H9 (cell line): ENCODE data around the gene FOXP4. TPM values are rescaled to one million over a fixed set of nuclear protein-coding genes. Genes with fewer than 3 reads are reported as not detected.

ENCODE experiments used
- DNase-seq: peaks from one replicate; pipeline ENCODE4 v3.0.0-alpha.2; 2017
- H2AFZ ChIP-seq: one replicate; pipeline ENCODE4 v1.6.1; 2013; ENCODE audit warnings: mild to moderate bottlenecking, low read length, control low read depth, moderate library complexity
- H2AK5ac ChIP-seq: 2 replicates; pipeline ENCODE4 v1.6.1; 2013; ENCODE audit warnings: low read length, control low read depth, mixed read lengths; ENCODE audit not compliant: insufficient read length
- H2BK120ac ChIP-seq: one replicate; pipeline ENCODE4 v1.6.1; 2013; ENCODE audit warnings: low read depth, mild to moderate bottlenecking, low read length, control low read depth, inconsistent platforms; ENCODE audit not compliant: poor library complexity, severe bottlenecking
- H2BK12ac ChIP-seq: 2 replicates; pipeline ENCODE4 v1.6.1; 2013; ENCODE audit warnings: low read length, control low read depth, mixed read lengths, low read depth; ENCODE audit not compliant: insufficient read length
- H2BK15ac ChIP-seq: 2 replicates; pipeline ENCODE4 v1.6.1; 2013; ENCODE audit warnings: low read depth, low read length, control low read depth
- H2BK20ac ChIP-seq: one replicate; pipeline ENCODE4 v1.6.1; 2013; ENCODE audit warnings: low read depth, mild to moderate bottlenecking, low read length, control low read depth, inconsistent platforms; ENCODE audit not compliant: poor library complexity, severe bottlenecking
- H2BK5ac ChIP-seq: 2 replicates; pipeline ENCODE4 v1.6.1; 2013; ENCODE audit warnings: low read length, control low read depth, mixed read lengths; ENCODE audit not compliant: insufficient read length
- H3K14ac ChIP-seq: 2 replicates; pipeline ENCODE4 v1.6.1; 2013; ENCODE audit warnings: low read length, control low read depth; ENCODE audit not compliant: insufficient read depth
- H3K18ac ChIP-seq: 2 replicates; pipeline ENCODE4 v1.6.1; 2013; ENCODE audit warnings: low read depth, mild to moderate bottlenecking, mixed read lengths, low read length, control low read depth; ENCODE audit not compliant: insufficient read length
- H3K23ac ChIP-seq: 2 replicates; pipeline ENCODE4 v1.6.1; 2013; ENCODE audit warnings: low read length, control low read depth, mixed read lengths, low read depth; ENCODE audit not compliant: insufficient read length
- H3K23me2 ChIP-seq: 2 replicates; pipeline ENCODE4 v1.6.1; 2013; ENCODE audit warnings: low read depth, mild to moderate bottlenecking, mixed read lengths, low read length, control low read depth; ENCODE audit not compliant: insufficient read length, poor library complexity, severe bottlenecking
- H3K27ac ChIP-seq: 2 replicates; pipeline ENCODE4 v1.5.1; 2013; ENCODE audit warnings: low read length, control low read depth, mixed read lengths, low read depth; ENCODE audit not compliant: insufficient read length
- H3K27me3 ChIP-seq: 2 replicates; pipeline ENCODE4 v1.6.1; 2013; ENCODE audit warnings: low read length, control low read depth, inconsistent platforms; ENCODE audit not compliant: insufficient read depth
- H3K4ac ChIP-seq: 2 replicates; pipeline ENCODE4 v1.6.1; 2013; ENCODE audit warnings: low read depth, mild to moderate bottlenecking, control low read depth, inconsistent platforms, low read length, moderate library complexity
- H3K4me1 ChIP-seq: 2 replicates; pipeline ENCODE4 v1.6.1; 2013; ENCODE audit warnings: low read length, control low read depth, inconsistent platforms; ENCODE audit not compliant: insufficient read depth
- H3K4me2 ChIP-seq: 2 replicates; pipeline ENCODE4 v1.6.1; 2013; ENCODE audit warnings: low read length, control low read depth, mixed read lengths; ENCODE audit not compliant: insufficient read length, insufficient read depth
- H3K56ac ChIP-seq: 2 replicates; pipeline ENCODE4 v1.6.1; 2013; ENCODE audit warnings: low read depth, mild to moderate bottlenecking, mixed read lengths, low read length, control low read depth; ENCODE audit not compliant: insufficient read length
- H3K79me1 ChIP-seq: 2 replicates; pipeline ENCODE4 v1.6.1; 2013; ENCODE audit warnings: low read depth, mild to moderate bottlenecking, moderate library complexity, low read length, control low read depth, inconsistent platforms; ENCODE audit not compliant: insufficient read depth, poor library complexity, severe bottlenecking
- H3K79me2 ChIP-seq: 2 replicates; pipeline ENCODE4 v1.6.1; 2013; ENCODE audit warnings: low read length, control low read depth, inconsistent platforms; ENCODE audit not compliant: insufficient read depth
- H3K9ac ChIP-seq: 2 replicates; pipeline ENCODE4 v1.6.1; 2013; ENCODE audit warnings: low read length, control low read depth, mixed read lengths; ENCODE audit not compliant: insufficient read length; ENCODE audit errors: extremely low read depth
- H3K9me3 ChIP-seq: one replicate; pipeline ENCODE4 v1.6.1; 2013; ENCODE audit warnings: low read depth, low read length, inconsistent platforms; ENCODE audit not compliant: control insufficient read depth
- H3T11ph ChIP-seq: one replicate; pipeline ENCODE4 v1.6.1; 2013; ENCODE audit warnings: mild to moderate bottlenecking, low read length, control low read depth, inconsistent platforms
- H4K20me1 ChIP-seq: one replicate; pipeline ENCODE4 v1.6.1; 2013; ENCODE audit not compliant: control insufficient read depth, insufficient read length, insufficient read depth
- H4K5ac ChIP-seq: 2 replicates; pipeline ENCODE4 v1.6.1; 2013; ENCODE audit warnings: low read depth, mild to moderate bottlenecking, mixed read lengths, low read length, control low read depth; ENCODE audit not compliant: insufficient read length
- H4K8ac ChIP-seq: replicated peaks from 2 replicates; pipeline ENCODE4 v1.6.1; 2013; ENCODE audit warnings: low read length, control low read depth, mixed read lengths, low read depth; ENCODE audit not compliant: insufficient read length
- H4K91ac ChIP-seq: 2 replicates; pipeline ENCODE4 v1.6.1; 2013; ENCODE audit warnings: low read depth, mild to moderate bottlenecking, moderate library complexity, mixed read lengths, low read length, control low read depth; ENCODE audit not compliant: insufficient read length
- H3K27ac Mint-ChIP-seq, 3 experiments: 2 replicates in 2 of 3; 3 replicates in 1 of 3; pipeline ENCODE4 v1.8.0; 2020 to 2021; ENCODE audit warnings: mixed read lengths in 3 of 3, mild to moderate bottlenecking in 1 of 3, moderate library complexity in 1 of 3
- H3K27me3 Mint-ChIP-seq: 2 replicates; pipeline ENCODE4 v1.8.0; 2021; ENCODE audit warnings: low read depth, mild to moderate bottlenecking, moderate library complexity, mixed read lengths
- H3K36me3 Mint-ChIP-seq, 3 experiments: 2 replicates in 2 of 3; 3 replicates in 1 of 3; pipeline ENCODE4 v1.8.0; 2020 to 2021; ENCODE audit warnings: low read depth in 3 of 3, mixed read lengths in 3 of 3; ENCODE audit not compliant: insufficient read depth in 1 of 3
- H3K4me1 Mint-ChIP-seq, 2 experiments: 2 replicates each; pipeline ENCODE4 v1.8.0; 2020; ENCODE audit warnings: mixed read lengths in 2 of 2
- H3K4me3 Mint-ChIP-seq, 2 experiments: 2 replicates in 1 of 2; 3 replicates in 1 of 2; pipeline ENCODE4 v1.8.0; 2020 to 2021; ENCODE audit warnings: mild to moderate bottlenecking in 2 of 2, mixed read lengths in 2 of 2, moderate library complexity in 1 of 2
- H3K9me3 Mint-ChIP-seq, 2 experiments: 2 replicates in 1 of 2; 3 replicates in 1 of 2; pipeline ENCODE4 v1.8.0; 2020; ENCODE audit warnings: mild to moderate bottlenecking in 2 of 2, mixed read lengths in 2 of 2, moderate library complexity in 1 of 2
- WGBS: extraction: QIAGEN DNeasy Blood & Tissue Kit; methylation state at CpG from one replicate; pipeline ENCODE4 v1.1.7; 2013; ENCODE audit warnings: missing lambda C conversion rate, low lambda C conversion rate, mixed read lengths; ENCODE audit not compliant: insufficient read length; ENCODE audit errors: extremely low coverage; 5-methylcytosine and 5-hydroxymethylcytosine counted together
- total RNA-seq: library from RNA; stranded (reverse); gene quantifications from 2 replicates; pipeline ENCODE4 v1.2.1, GENCODE V29; 2021
- TF ChIP-seq, protein P1 (sequence below): fragments of 200-600 bp; sonication (generic); conservative IDR thresholded peaks from 3 replicates; pipeline ENCODE4 v1.8.0; 2021; ENCODE audit warnings: antibody characterized with exemption, mild to moderate bottlenecking

Gene FOXP4
- total RNA-seq, 1 experiment from 2014 or later: 18.2 TPM

DNA sequence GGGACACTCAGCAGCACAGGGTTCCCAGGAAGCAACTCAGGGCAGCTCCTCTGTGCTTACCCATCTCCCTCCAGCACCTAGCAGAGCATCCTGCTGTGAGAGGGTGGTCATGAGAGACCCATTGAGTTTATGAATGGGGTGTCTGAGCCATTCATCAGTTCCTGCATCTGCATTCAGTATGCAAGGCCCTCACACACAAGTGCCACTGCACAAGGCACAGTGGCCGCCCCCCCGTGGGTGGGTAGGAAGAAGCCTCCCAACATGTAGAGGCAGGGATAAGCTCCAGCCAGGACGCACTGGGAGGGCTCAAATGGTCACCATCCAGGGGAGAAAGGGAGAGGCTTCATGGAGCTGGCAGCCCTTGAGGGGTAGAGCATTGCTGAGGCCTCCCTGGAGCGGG, 43.0 kb downstream of the FOXP4 start:
- no peak overlapping the region for H2BK12ac ChIP-seq
- no peak overlapping the region for H4K8ac ChIP-seq
- Mint-ChIP-seq H3K4me1 (peaks cover 27 to 48% of the 10 kb centered on the region in 2 experiments), H3K4me3 (no peak overlapping the region), H3K27me3 (peaks cover 25% of the 10 kb centered on the region), H3K9me3 (no peaks in the 10 kb centered on the region), H3K36me3 (peaks cover 5 to 23% (median 21%) of the 10 kb centered on the region in 3 experiments; a peak in 6 of 7 replicates), H3K27ac (no peak overlapping the region)
- no peaks in the 10 kb centered on the region for H3K79me2 ChIP-seq
- no peak overlapping the region for H3K9ac ChIP-seq
- H3K4me1 ChIP-seq: peaks cover 2% of the 10 kb centered on the region; the same call in 1 of the 2 replicates
- no peak overlapping the region for H4K5ac ChIP-seq
- no peaks in the 10 kb centered on the region for H4K20me1 ChIP-seq
- no peak overlapping the region for H3K14ac ChIP-seq
- WGBS: no CpG with 5 or more reads among the region's 4 CpGs
- no peaks in the 10 kb centered on the region for H3K23me2 ChIP-seq
- no peak overlapping the region for H3K18ac ChIP-seq
- no peak for DNase-seq
- no peak overlapping the region for H3K4ac ChIP-seq
- no peak overlapping the region for H2BK5ac ChIP-seq
- no peak overlapping the region for H3K27ac ChIP-seq
- H3K27me3 ChIP-seq: no peaks in the 10 kb centered on the region
- H2AFZ ChIP-seq: no peak overlapping the region
- H2BK20ac ChIP-seq: no peak overlapping the region
- H2BK15ac ChIP-seq: no peak overlapping the region
- no peak overlapping the region for H3K4me2 ChIP-seq
- H2AK5ac ChIP-seq: no peak overlapping the region
- TF ChIP-seq, protein P1, sequence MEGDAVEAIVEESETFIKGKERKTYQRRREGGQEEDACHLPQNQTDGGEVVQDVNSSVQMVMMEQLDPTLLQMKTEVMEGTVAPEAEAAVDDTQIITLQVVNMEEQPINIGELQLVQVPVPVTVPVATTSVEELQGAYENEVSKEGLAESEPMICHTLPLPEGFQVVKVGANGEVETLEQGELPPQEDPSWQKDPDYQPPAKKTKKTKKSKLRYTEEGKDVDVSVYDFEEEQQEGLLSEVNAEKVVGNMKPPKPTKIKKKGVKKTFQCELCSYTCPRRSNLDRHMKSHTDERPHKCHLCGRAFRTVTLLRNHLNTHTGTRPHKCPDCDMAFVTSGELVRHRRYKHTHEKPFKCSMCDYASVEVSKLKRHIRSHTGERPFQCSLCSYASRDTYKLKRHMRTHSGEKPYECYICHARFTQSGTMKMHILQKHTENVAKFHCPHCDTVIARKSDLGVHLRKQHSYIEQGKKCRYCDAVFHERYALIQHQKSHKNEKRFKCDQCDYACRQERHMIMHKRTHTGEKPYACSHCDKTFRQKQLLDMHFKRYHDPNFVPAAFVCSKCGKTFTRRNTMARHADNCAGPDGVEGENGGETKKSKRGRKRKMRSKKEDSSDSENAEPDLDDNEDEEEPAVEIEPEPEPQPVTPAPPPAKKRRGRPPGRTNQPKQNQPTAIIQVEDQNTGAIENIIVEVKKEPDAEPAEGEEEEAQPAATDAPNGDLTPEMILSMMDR: no peak
- no peaks in the 10 kb centered on the region for H3K79me1 ChIP-seq
- H3K9me3 ChIP-seq: no peaks in the 10 kb centered on the region
- no peak overlapping the region for H4K91ac ChIP-seq
- H3K56ac ChIP-seq: no peak overlapping the region
- no peak overlapping the region for H3K23ac ChIP-seq
- H3T11ph ChIP-seq: no peak overlapping the region
- no peak overlapping the region for H2BK120ac ChIP-seq
